Posterior vena cava (tissue), 2 donors: ENCODE data around the gene SLC9A9. TPM values are rescaled to one million over a fixed set of nuclear protein-coding genes. Genes with fewer than 3 reads are reported as not detected.

Source experiments
- DNase-seq: peaks from one replicate; pipeline ENCODE4 v3.0.0-alpha.2; 2020; ENCODE audit warnings: low spot score
- intact Hi-C, 2 donors: fragments of 100-400 bp; cut with DNase I; formaldehyde crosslinking; loops; one replicate each; pipeline versions ENCODE4 v1.14.1 to v1.14.2; 2022 to 2023
- total RNA-seq, 2 donors: library from RNA; stranded (reverse); fragmentation: NEBNext Ultra II Directional; extraction: Animal tissue kit (Norgen Biotek cat#: 25700); gene quantifications; one replicate each; pipeline ENCODE4 v1.2.1, GENCODE V29; 2021
- donor health status: DM: yes; HTN: yes; CAD: no.
- donor health status: DM: yes; HTN: yes; CAD: no.

SLC9A9 gene
- total RNA-seq, 2 donors from 2014 or later, result 20.5 to 28.8 TPM

- DNase-seq, result no peak
- intact Hi-C loops, result no loop called here
Observed at GRCh38 chr3:143236226-143236964, 611.9 kb downstream of the SLC9A9 start.

GRCh38 chr3:143235614-143236204 lies 612.6 kb downstream of the SLC9A9 start:
- intact Hi-C loops, result no loop called here
- no peak for DNase-seq

- intact Hi-C loops, result no loop called here
- DNase-seq, result no peak
Observed at GRCh38 chr3:143234526-143234925, 613.7 kb downstream of the SLC9A9 start.

GRCh38 chr3:143232981-143233380 lies 615.3 kb downstream of the SLC9A9 start:
- intact Hi-C loops, result no loop called here
- DNase-seq, result no peak

- no peak for DNase-seq
- intact Hi-C loops, result no loop called here
Observed at GRCh38 chr3:143228405-143228804, 619.9 kb downstream of the SLC9A9 start.

- intact Hi-C loops, result no loop called here
- no peak for DNase-seq
Observed at GRCh38 chr3:143226678-143227291, 621.5 kb downstream of the SLC9A9 start.

GRCh38 chr3:143224716-143225115 lies 623.6 kb downstream of the SLC9A9 start:
- no peak for DNase-seq
- intact Hi-C loops, result no loop called here

GRCh38 chr3:143222981-143223380 lies 625.3 kb downstream of the SLC9A9 start:
- intact Hi-C loops, result no loop called here
- DNase-seq, result no peak

- no peak for DNase-seq
- intact Hi-C loops, result no loop called here
Observed at GRCh38 chr3:143222505-143222904, 625.8 kb downstream of the SLC9A9 start.

- no peak for DNase-seq
- intact Hi-C loops, result no loop called here
Observed at GRCh38 chr3:143221446-143221845, 626.8 kb downstream of the SLC9A9 start.

- intact Hi-C loops, result no loop called here
- no peak for DNase-seq
Observed at GRCh38 chr3:143220741-143221140, 627.5 kb downstream of the SLC9A9 start.

- no peak for DNase-seq
- intact Hi-C loops, result no loop called here
Observed at GRCh38 chr3:143218166-143218835, 630.0 kb downstream of the SLC9A9 start.

GRCh38 chr3:143217283-143217682 lies 631.0 kb downstream of the SLC9A9 start:
- no peak for DNase-seq
- intact Hi-C loops, result no loop called here

GRCh38 chr3:143216709-143217182 lies 631.5 kb downstream of the SLC9A9 start:
- DNase-seq, result no peak
- intact Hi-C loops, result no loop called here

Other genes starting within 250 kb of the SLC9A9 start
- gene DIPK2A, start 123.4 kb upstream of the SLC9A9 start, total RNA-seq, result 10 to 100 TPM; 20.3 to 20.8 TPM